H1 (cell line): ENCODE results near the gene POLR3A. TPM values are rescaled to one million over a fixed set of nuclear protein-coding genes. Genes with fewer than 3 reads are reported as not detected.

Experiments used
- CTCF ChIA-PET: fragments of 300-600 bp; sonication (Branson Sonifier 250); formaldehyde crosslinking; loops from one replicate; lab custom pipeline; 2021; ENCODE audit not compliant: partially characterized antibody; lab: Charles Lee
- POLR2A ChIA-PET: fragments of 300-600 bp; sonication (Branson Sonifier 250); formaldehyde crosslinking; loops from one replicate; lab custom pipeline; 2021; ENCODE audit warnings: inconsistent platforms; ENCODE audit not compliant: partially characterized antibody; lab: Charles Lee
- DNase-seq, 2 experiments: peaks; one replicate each; pipeline versions ENCODE4 v3.0.0 to v3.0.0-alpha.2; 2010 to 2022; ENCODE audit warnings: low spot score in 2 of 2, low read depth in 1 of 2, mixed read lengths in 1 of 2
- FAIRE-seq: peaks from 2 replicates; lab custom pipeline; 2011; peaks lifted over from hg19 to GRCh38; lab: Jason Lieb, UNC
- H2AFZ ChIP-seq: 2 replicates; pipeline ENCODE4 v1.8.1; 2012; ENCODE audit warnings: low read length, inconsistent platforms
- H2AK5ac ChIP-seq: 2 replicates; pipeline ENCODE4 v1.6.1; 2013; ENCODE audit warnings: low read depth, low read length
- H2BK120ac ChIP-seq: replicated peaks from 2 replicates; pipeline ENCODE3; 2013; ENCODE audit warnings: low read depth, low read length, inconsistent platforms
- H2BK12ac ChIP-seq: 2 replicates; pipeline ENCODE4 v1.6.1; 2013; ENCODE audit warnings: low read depth, low read length
- H2BK15ac ChIP-seq: 2 replicates; pipeline ENCODE4 v1.6.1; 2013; ENCODE audit warnings: low read length
- H2BK20ac ChIP-seq: 2 replicates; pipeline ENCODE4 v1.6.1; 2013; ENCODE audit warnings: low read length
- H2BK5ac ChIP-seq: 2 replicates; pipeline ENCODE4 v1.6.1; 2013; ENCODE audit warnings: low read depth, low read length
- H3K14ac ChIP-seq: 2 replicates; pipeline ENCODE4 v1.6.1; 2013; ENCODE audit warnings: inconsistent platforms; ENCODE audit not compliant: insufficient read length
- H3K18ac ChIP-seq: 2 replicates; pipeline ENCODE4 v1.6.1; 2013; ENCODE audit warnings: low read length; ENCODE audit errors: extremely low read depth
- H3K23ac ChIP-seq: 2 replicates; pipeline ENCODE4 v1.6.1; 2013; ENCODE audit warnings: inconsistent platforms; ENCODE audit not compliant: insufficient read length
- H3K23me2 ChIP-seq: 2 replicates; pipeline ENCODE4 v1.6.1; 2013; ENCODE audit warnings: low read depth, low read length
- H3K27ac ChIP-seq: 2 replicates; pipeline ENCODE4 v1.6.1; 2011; ENCODE audit warnings: low read depth, low read length, inconsistent platforms
- H3K27me3 ChIP-seq, 4 experiments: replicated peaks in 1 of 4; 1 replicate in 1 of 4; 2 replicates in 3 of 4; pipeline versions ENCODE4 v1.6.1 to v1.8.1; 2011 to 2013; ENCODE audit warnings: low read length in 3 of 4, mild to moderate bottlenecking in 3 of 4, inconsistent platforms in 2 of 4, mixed read lengths in 2 of 4, moderate library complexity in 1 of 4; ENCODE audit not compliant: control insufficient read depth in 3 of 4, insufficient read depth in 3 of 4; ENCODE audit errors: extremely low read depth in 1 of 4
- H3K36me3 ChIP-seq, 4 experiments: 2 replicates each; pipeline versions ENCODE4 v1.6.1 to v1.8.1; 2011 to 2013; ENCODE audit warnings: mild to moderate bottlenecking in 4 of 4, low read length in 3 of 4, moderate library complexity in 2 of 4, control low read depth in 1 of 4, inconsistent platforms in 1 of 4; ENCODE audit not compliant: insufficient read depth in 4 of 4, control insufficient read depth in 2 of 4
- H3K4ac ChIP-seq: replicated peaks from 2 replicates; pipeline ENCODE3; 2013; ENCODE audit warnings: low read length, low read depth, mixed read lengths, inconsistent platforms; ENCODE audit not compliant: insufficient read length
- H3K4me1 ChIP-seq, 4 experiments: replicated peaks in 1 of 4; 1 replicate in 1 of 4; 2 replicates in 3 of 4; pipeline versions ENCODE4 v1.6.1 to v1.8.1; 2011 to 2013; ENCODE audit warnings: low read length in 3 of 4, inconsistent platforms in 2 of 4, mixed read lengths in 1 of 4; ENCODE audit not compliant: insufficient read depth in 4 of 4, control insufficient read depth in 3 of 4
- H3K4me2 ChIP-seq, 2 experiments: 2 replicates each; pipeline versions ENCODE4 v1.6.1 to v1.8.1; 2011 to 2013; ENCODE audit warnings: low read depth in 2 of 2, low read length in 2 of 2, control low read depth in 1 of 2, inconsistent platforms in 1 of 2, mild to moderate bottlenecking in 1 of 2; ENCODE audit not compliant: insufficient read depth in 1 of 2
- H3K4me3 ChIP-seq, 4 experiments: fragments of 200-600, 300-600 bp in 1 of 4; sonication (generic), shearing (Covaris generic), sonication (Bioruptor Twin) in 1 of 4; 2 replicates each; pipeline versions ENCODE4 v1.5.1 to v1.8.1; 2011 to 2016; ENCODE audit warnings: low read length in 4 of 4, low read depth in 3 of 4, control low read depth in 2 of 4, inconsistent platforms in 2 of 4, mild to moderate bottlenecking in 2 of 4, mixed read lengths in 1 of 4, moderate library complexity in 1 of 4; ENCODE audit not compliant: insufficient read depth in 2 of 4; ENCODE audit errors: extremely low read depth in 1 of 4
- H3K56ac ChIP-seq: replicated peaks from 2 replicates; pipeline ENCODE3; 2013; ENCODE audit warnings: low read depth, mild to moderate bottlenecking, mixed read lengths, low read length, inconsistent platforms; ENCODE audit not compliant: insufficient read length
- H3K79me1 ChIP-seq: 2 replicates; pipeline ENCODE4 v1.6.1; 2013; ENCODE audit warnings: low read depth, low read length, control low read depth
- H3K79me2 ChIP-seq, 2 experiments: 2 replicates each; pipeline versions ENCODE4 v1.6.1 to v1.8.1; 2012 to 2013; ENCODE audit warnings: low read length in 2 of 2, mild to moderate bottlenecking in 2 of 2, inconsistent platforms in 1 of 2; ENCODE audit not compliant: insufficient read depth in 2 of 2, control insufficient read depth in 1 of 2
- H3K9ac ChIP-seq, 4 experiments: replicated peaks in 1 of 4; 1 replicate in 1 of 4; 2 replicates in 3 of 4; pipeline versions ENCODE4 v1.6.1 to v1.8.1; 2011 to 2013; ENCODE audit warnings: low read depth in 3 of 4, low read length in 3 of 4, control low read depth in 2 of 4, mild to moderate bottlenecking in 2 of 4, moderate library complexity in 2 of 4, inconsistent platforms in 1 of 4; ENCODE audit errors: extremely low read depth in 1 of 4
- H3K9me3 ChIP-seq, 2 experiments: 2 replicates each; pipeline versions ENCODE4 v1.6.1 to v1.8.1; 2012 to 2013; ENCODE audit warnings: mild to moderate bottlenecking in 2 of 2, moderate library complexity in 2 of 2, control low read depth in 1 of 2, inconsistent platforms in 1 of 2, low read depth in 1 of 2, low read length in 1 of 2, mixed read lengths in 1 of 2; ENCODE audit not compliant: insufficient read depth in 2 of 2
- H4K20me1 ChIP-seq, 2 experiments: replicated peaks in 1 of 2; 2 replicates each; pipeline versions ENCODE3 to v1.8.1; 2011 to 2013; ENCODE audit warnings: inconsistent platforms in 2 of 2, low read length in 2 of 2, mild to moderate bottlenecking in 1 of 2; ENCODE audit not compliant: insufficient read depth in 2 of 2, control insufficient read depth in 1 of 2
- H4K5ac ChIP-seq: 2 replicates; pipeline ENCODE4 v1.6.1; 2013; ENCODE audit warnings: low read length, low read depth, mixed read lengths, inconsistent platforms; ENCODE audit not compliant: insufficient read length
- H4K8ac ChIP-seq: 2 replicates; pipeline ENCODE4 v1.8.0; 2013; ENCODE audit warnings: mild to moderate bottlenecking, moderate library complexity, low read length, inconsistent platforms; ENCODE audit not compliant: insufficient read depth; ENCODE audit errors: extremely low read depth
- H4K91ac ChIP-seq: replicated peaks from 2 replicates; pipeline ENCODE3; 2013; ENCODE audit warnings: low read length, mixed read lengths, inconsistent platforms; ENCODE audit not compliant: insufficient read length
- BRCA1 ChIP-seq: IDR thresholded peaks from 2 replicates; pipeline ENCODE4 v1.6.1; 2012; ENCODE audit warnings: low read depth, low read length, improper control_type of control experiment
- CEBPB ChIP-seq: IDR thresholded peaks from 2 replicates; pipeline ENCODE4 v1.6.1; 2012; ENCODE audit warnings: low read depth, low read length
- CREB1 ChIP-seq: IDR thresholded peaks from 2 replicates; pipeline ENCODE4 v1.6.1; 2012; ENCODE audit warnings: inconsistent platforms
- E2F6 ChIP-seq: IDR thresholded peaks from 2 replicates; pipeline ENCODE4 v1.6.1; 2012; ENCODE audit warnings: inconsistent platforms
- POLR2AphosphoS5 ChIP-seq: IDR thresholded peaks from 2 replicates; pipeline ENCODE4 v1.6.1; 2011; ENCODE audit warnings: low read depth, low read length
- SIX5 ChIP-seq: IDR thresholded peaks from 2 replicates; pipeline ENCODE4 v1.6.1; 2011; ENCODE audit warnings: mild to moderate bottlenecking, low read depth, low read length
- TCF12 ChIP-seq: IDR thresholded peaks from 2 replicates; pipeline ENCODE4 v1.6.1; 2011; ENCODE audit warnings: low read depth, mild to moderate bottlenecking, low read length
- TEAD4 ChIP-seq: IDR thresholded peaks from 2 replicates; pipeline ENCODE4 v1.6.1; 2012; ENCODE audit warnings: low read depth, low read length, inconsistent platforms, mixed read lengths
- WGBS, 2 experiments: shearing (Covaris generic) in 1 of 2; methylation state at CpG; one replicate each; pipeline versions ENCODE4 v1.1.6 to v1.1.7; 2013 to 2015; ENCODE audit warnings: low lambda C conversion rate in 2 of 2, mixed read lengths in 2 of 2, inconsistent platforms in 1 of 2, low coverage in 1 of 2, missing lambda C conversion rate in 1 of 2; ENCODE audit not compliant: insufficient replicate concordance in 2 of 2, insufficient coverage in 1 of 2, insufficient read length in 1 of 2; ENCODE audit errors: extremely low coverage in 1 of 2, missing lambda C conversion rate in 1 of 2; 5-methylcytosine and 5-hydroxymethylcytosine counted together
- polyA plus RNA-seq, 7 experiments: library from polyadenylated mRNA; depleted of rRNA in 3 of 7; stranded (reverse) in 5 of 7; unstranded in 2 of 7; fragments of >200 nt in 5 of 7; fragments of 200-250 nt in 2 of 7; gene quantifications; 1 replicate in 5 of 7; 2 replicates in 1 of 7; 4 replicates in 1 of 7; pipeline versions ENCODE4 v1.2.1 to v1.2.3, GENCODE V29; 2011 to 2013; ENCODE audit warnings: missing spikeins in 2 of 7, mixed read lengths in 2 of 7
- total RNA-seq: library from RNA; stranded (reverse); fragmentation: NEBNext Ultra II Directional; extraction: Animal tissue kit (Norgen Biotek cat#: 25700); gene quantifications from 2 replicates; pipeline ENCODE4 v1.2.1, GENCODE V29; 2021

The POLR3A gene
- total and polyA plus RNA-seq, 2 of the 8 experiments (the other 6 are each of a cell fraction or from before 2014, with no cell fraction given): 11.3 to 38.6 TPM

GRCh38 chr10:77977934-77978333 lies 51.4 kb downstream of the POLR3A start:
- Histone ChIP-seq H2BK12ac (no peak overlapping the region), H2AK5ac (no peak overlapping the region), H3K4me2 (no peak overlapping the region), H3K79me2 (no peaks in the 10 kb centered on the region), H3K23me2 (no peaks in the 10 kb centered on the region), H3K27ac (no peak overlapping the region), H3K56ac (no peak overlapping the region), H3K79me1 (no peaks in the 10 kb centered on the region; the same call in 1 of the 2 replicates), H3K36me3 (peaks cover 30 to 59% (median 49%) of the 10 kb centered on the region in 4 experiments), H3K23ac (no peak overlapping the region), H2BK15ac (no peak overlapping the region), H2BK120ac (no peak overlapping the region), H3K9me3 (no peaks in the 10 kb centered on the region), H3K4ac (no peak overlapping the region), H2BK20ac (no peak overlapping the region)
- ChIA-PET CTCF (interaction anchor here (0.8 to 9.7 kb wide), 5 partner anchors 29 to 131 kb away, joined by 3 to 117 read pairs (median 4); no protein-coding TSS in a partner anchor), POLR2A (no interaction called here)
- no peak for DNase-seq
- WGBS, 2 experiments: 97% methylated on average over 3 of the region's 3 CpGs; no CpG with 5 or more reads in 1 of the 2 experiments
- no peak for FAIRE-seq
- no peak for TF ChIP-seq TCF12
- TF ChIP-seq CEBPB: no peak
- no peak for TF ChIP-seq CREB1
- no peak for TF ChIP-seq BRCA1
- TF ChIP-seq TEAD4: no peak
- no peak for TF ChIP-seq POLR2AphosphoS5
- TF ChIP-seq E2F6: no peak
- no peak for TF ChIP-seq SIX5
- TF ChIP-seq, all 59 proteins: peak for 0
- no peak overlapping the region for H4K8ac ChIP-seq
- no peak overlapping the region for H3K14ac ChIP-seq
- H4K5ac ChIP-seq: no peak overlapping the region
- H2BK5ac ChIP-seq: no peak overlapping the region
- H3K4me1 ChIP-seq: no peaks in the 10 kb centered on the region; a peak in 1 of 7 replicates
- no peak overlapping the region for H4K91ac ChIP-seq
- H3K9ac ChIP-seq: no peak overlapping the region
- H3K18ac ChIP-seq: no peak overlapping the region
- no peaks in the 10 kb centered on the region for H3K27me3 ChIP-seq
- H4K20me1 ChIP-seq: peaks cover 0 to 2% of the 10 kb centered on the region in 2 experiments
- H2AFZ ChIP-seq: no peak overlapping the region
- H3K4me3 ChIP-seq: no peak overlapping the region
